ENCODE measurements around the gene FSD2. TPM values are rescaled to one million over a fixed set of nuclear protein-coding genes. Genes with fewer than 3 reads are reported as not detected.
A peak's percentile ranks its signal among the peaks of the same experiment; 100 is the strongest.

FSD2 gene
- total and polyA plus RNA-seq, 2 of the 4 experiments (the other 2 are of a cell fraction), result not detected

GRCh38 chr15:82851981-82852511, 46.2 kb upstream of the FSD2 start:
- POLR2A ChIA-PET (ENCODE audit: unreplicated experiment), result no interaction called here
- 49% methylated on average over 5 of the region's 9 CpGs; no CpG with 5 or more reads in 1 of the 2 experiments for WGBS, 2 experiments (ENCODE audit: extremely low coverage in 2 of 2, insufficient read length in 1 of 2)

More at GRCh38 chr15:82851981-82852511, 46.2 kb upstream of the FSD2 start:
- in situ Hi-C loops (cut with MboI; ENCODE audit: low sequenced_read_pairs) (no loop called here), intact Hi-C loops (cut with micrococcal nuclease) (loop anchor here (10.0 kb wide), 1 partner anchor 103 kb away; the partner anchor contains the start of gene HOMER2), dilution Hi-C loops (cut with HindIII; ENCODE audit: low sequenced_read_pairs, unreplicated experiment) (no loop called here)
- no peak for ATAC-seq (ENCODE audit: low read depth)
- Histone ChIP-seq H4K8ac (ENCODE audit: low read depth in 2 of 2, low read length in 2 of 2) (no peak overlapping the region), H3K27me3 (ENCODE audit: control insufficient read depth, insufficient read depth, low read length) (no peaks in the 10 kb centered on the region), H3K23ac (ENCODE audit: low read depth, low read length) (no peak overlapping the region), H3K9ac (ENCODE audit: low read depth, low read length) (no peak overlapping the region), H4K91ac (ENCODE audit: insufficient read depth, low read depth, low read length) (no peak overlapping the region), H3K4me1 (ENCODE audit: control insufficient read depth, insufficient read depth, low read length) (peaks cover 9% of the 10 kb centered on the region; the same call in 1 of the 2 replicates), H3K4ac (ENCODE audit: low read depth, low read length) (no peak overlapping the region), H3K4me2 (ENCODE audit: low read depth, low read length) (no peak overlapping the region), H3K9me1 (ENCODE audit: insufficient read depth, low read length) (no peaks in the 10 kb centered on the region; the same call in 1 of the 2 replicates), H3K14ac (replicated peaks; ENCODE audit: low read depth, low read length) (no peak overlapping the region), H3K79me1 (ENCODE audit: low read depth in 1 of 2, low read length in 2 of 2) (no peaks in the 10 kb centered on the region), H2AFZ (replicated peaks; ENCODE audit: low read length, poor library complexity) (peak overlapping the region; percentile 70), H4K5ac (ENCODE audit: low read depth, low read length) (no peak overlapping the region), H3K9me3 (ENCODE audit: control insufficient read depth, insufficient read depth, low read length) (no peaks in the 10 kb centered on the region), H2AK5ac (ENCODE audit: low read depth, low read length) (no peak overlapping the region), H4K20me1 (ENCODE audit: insufficient read depth, low read length) (no peaks in the 10 kb centered on the region), H3K36me3 (ENCODE audit: control insufficient read depth, insufficient read depth, low read length) (no peaks in the 10 kb centered on the region), H2BK15ac (ENCODE audit: low read depth, low read length) (no peak overlapping the region), H2BK120ac (ENCODE audit: low read depth, low read length) (no peak overlapping the region), H2BK20ac (ENCODE audit: low read depth, low read length) (no peak overlapping the region), H2AK9ac (replicated peaks; ENCODE audit: low read depth, low read length, poor library complexity) (peak overlapping the region; percentile 7), H3K56ac (ENCODE audit: extremely low read depth, insufficient read depth, low read length) (no peak overlapping the region), H3K18ac (ENCODE audit: low read depth, low read length) (no peak overlapping the region), H3K4me3 (ENCODE audit: insufficient read depth, low read depth, low read length) (no peak overlapping the region), H3K27ac (ENCODE audit: insufficient read depth, low read length) (no peak overlapping the region), H2BK5ac (ENCODE audit: low read depth, low read length, poor library complexity, severe bottlenecking) (no peak overlapping the region)
- CTCF ChIA-PET, result interaction anchor here (1.1 kb wide), 1 partner anchor 159 kb away, joined by 5 read pairs; no protein-coding TSS in a partner anchor
- DNase-seq, result peak; percentile 76
- TF ChIP-seq MAFK (IDR thresholded peaks at IDR 0.05; ENCODE audit: low read depth, low read length), result no peak
- no peak for TF ChIP-seq BHLHE40 (IDR thresholded peaks at IDR 0.05; ENCODE audit: low read depth, low read length)
- TF ChIP-seq CEBPB (IDR thresholded peaks at IDR 0.05; ENCODE audit: low read depth, low read length), result peak; percentile 31; the same call in 1 of the 2 replicates
- no peak for TF ChIP-seq ELK1 (IDR thresholded peaks at IDR 0.05; ENCODE audit: borderline replicate concordance, low read depth, low read length)
- TF ChIP-seq USF2 (IDR thresholded peaks at IDR 0.05; ENCODE audit: low read depth, low read length), result no peak
- BruUV-seq (replicated peaks), result no TSS peak

All from IMR-90 (cell line).